IMR-90 (cell line): ENCODE data around the gene EMP1. TPM values are rescaled to one million over a fixed set of nuclear protein-coding genes. Genes with fewer than 3 reads are reported as not detected.

ENCODE experiments used
- ATAC-seq: fragments of 200-7000 bp; cut with Tn5 transposase; 2 replicates; pipeline ENCODE4 v1.9.1; 2020; ENCODE audit warnings: low read depth, mild to moderate bottlenecking, moderate library complexity
- BruUV-seq: library from RNA; stranded (reverse); fragments of 400-500 nt; replicated peaks from 2 replicates; lab custom pipeline; 2021; lab: Mats Ljungman, UMichigan
- CTCF ChIA-PET: fragments of 300-600 bp; formaldehyde crosslinking; extraction: SDS; loops from one replicate; lab custom pipeline; 2021; ENCODE audit warnings: antibody characterized with exemption; lab: Yijun Ruan, JAX
- POLR2A ChIA-PET: fragments of 300-600 bp; sonication (Branson Sonifier 250); formaldehyde crosslinking; loops from one replicate; lab custom pipeline; 2022; ENCODE audit warnings: antibody characterized with exemption; ENCODE audit not compliant: unreplicated experiment; lab: Charles Lee
- DNase-seq: peaks from one replicate; pipeline ENCODE4 v3.0.0; 2013
- H2AFZ ChIP-seq: replicated peaks from 2 replicates; pipeline ENCODE3; 2013; ENCODE audit warnings: low read length, mild to moderate bottlenecking; ENCODE audit not compliant: poor library complexity
- H2AK5ac ChIP-seq: 2 replicates; pipeline ENCODE4 v1.6.1; 2013; ENCODE audit warnings: low read depth, low read length, inconsistent platforms
- H2AK9ac ChIP-seq: replicated peaks from 2 replicates; pipeline ENCODE3; 2013; ENCODE audit warnings: mild to moderate bottlenecking, low read depth, low read length, moderate library complexity; ENCODE audit not compliant: poor library complexity
- H2BK120ac ChIP-seq: 2 replicates; pipeline ENCODE4 v1.6.1; 2013; ENCODE audit warnings: low read depth, low read length, inconsistent platforms
- H2BK15ac ChIP-seq: 3 replicates; pipeline ENCODE4 v1.6.1; 2013; ENCODE audit warnings: low read depth, low read length, inconsistent platforms
- H2BK20ac ChIP-seq: 2 replicates; pipeline ENCODE4 v1.6.1; 2013; ENCODE audit warnings: low read depth, mild to moderate bottlenecking, inconsistent platforms, low read length, moderate library complexity
- H2BK5ac ChIP-seq: 2 replicates; pipeline ENCODE4 v1.6.1; 2013; ENCODE audit warnings: mild to moderate bottlenecking, low read depth, low read length, inconsistent platforms; ENCODE audit not compliant: poor library complexity, severe bottlenecking
- H3K14ac ChIP-seq: replicated peaks from 2 replicates; pipeline ENCODE4 v1.6.1; 2013; ENCODE audit warnings: low read depth, low read length, inconsistent platforms
- H3K18ac ChIP-seq: 2 replicates; pipeline ENCODE4 v1.6.1; 2013; ENCODE audit warnings: low read depth, low read length, control low read depth
- H3K23ac ChIP-seq: 2 replicates; pipeline ENCODE4 v1.6.1; 2013; ENCODE audit warnings: low read depth, low read length, inconsistent platforms
- H3K27ac ChIP-seq: 2 replicates; pipeline ENCODE4 v1.5.1; 2013; ENCODE audit warnings: mild to moderate bottlenecking, control low read depth, low read length; ENCODE audit not compliant: insufficient read depth
- H3K27me3 ChIP-seq: 2 replicates; pipeline ENCODE4 v1.6.1; 2013; ENCODE audit warnings: low read length; ENCODE audit not compliant: control insufficient read depth, insufficient read depth
- H3K36me3 ChIP-seq: 2 replicates; pipeline ENCODE4 v1.6.1; 2013; ENCODE audit warnings: low read length, mixed read lengths; ENCODE audit not compliant: control insufficient read depth, insufficient read depth
- H3K4ac ChIP-seq: 2 replicates; pipeline ENCODE4 v1.6.1; 2013; ENCODE audit warnings: low read depth, low read length, inconsistent platforms
- H3K4me1 ChIP-seq: 2 replicates; pipeline ENCODE4 v1.6.1; 2013; ENCODE audit warnings: low read length, mixed read lengths; ENCODE audit not compliant: control insufficient read depth, insufficient read depth
- H3K4me2 ChIP-seq: 2 replicates; pipeline ENCODE4 v1.6.1; 2013; ENCODE audit warnings: low read depth, mild to moderate bottlenecking, control low read depth, low read length, moderate library complexity
- H3K4me3 ChIP-seq: 2 replicates; pipeline ENCODE4 v1.5.1; 2013; ENCODE audit warnings: low read depth, mild to moderate bottlenecking, control low read depth, low read length, moderate library complexity; ENCODE audit not compliant: insufficient read depth
- H3K56ac ChIP-seq: 2 replicates; pipeline ENCODE4 v1.6.1; 2013; ENCODE audit warnings: low read length, inconsistent platforms; ENCODE audit not compliant: insufficient read depth; ENCODE audit errors: extremely low read depth
- H3K79me1 ChIP-seq, 2 experiments: 2 replicates each; pipeline ENCODE4 v1.6.1; 2013; ENCODE audit warnings: low read length in 2 of 2, inconsistent platforms in 1 of 2, low read depth in 1 of 2
- H3K9ac ChIP-seq: 2 replicates; pipeline ENCODE4 v1.6.1; 2013; ENCODE audit warnings: low read depth, low read length, control low read depth
- H3K9me1 ChIP-seq: 2 replicates; pipeline ENCODE4 v1.6.1; 2013; ENCODE audit warnings: low read length, inconsistent platforms; ENCODE audit not compliant: insufficient read depth
- H3K9me3 ChIP-seq: 2 replicates; pipeline ENCODE4 v1.6.1; 2013; ENCODE audit warnings: low read length; ENCODE audit not compliant: control insufficient read depth, insufficient read depth
- H4K20me1 ChIP-seq: 2 replicates; pipeline ENCODE4 v1.6.1; 2013; ENCODE audit warnings: low read length, inconsistent platforms; ENCODE audit not compliant: insufficient read depth
- H4K5ac ChIP-seq: 2 replicates; pipeline ENCODE4 v1.6.1; 2013; ENCODE audit warnings: mild to moderate bottlenecking, low read depth, low read length, control low read depth
- H4K8ac ChIP-seq, 2 experiments: 2 replicates each; pipeline ENCODE4 v1.6.1; 2013; ENCODE audit warnings: low read depth in 2 of 2, low read length in 2 of 2, control low read depth in 1 of 2, inconsistent platforms in 1 of 2
- H4K91ac ChIP-seq: 2 replicates; pipeline ENCODE4 v1.6.1; 2013; ENCODE audit warnings: low read depth, low read length, inconsistent platforms; ENCODE audit not compliant: insufficient read depth
- BHLHE40 ChIP-seq: fragments of 150-350 bp; IDR thresholded peaks from 2 replicates; pipeline ENCODE4 v1.6.1; 2016; ENCODE audit warnings: mild to moderate bottlenecking, low read depth, low read length
- CEBPB ChIP-seq: IDR thresholded peaks from 2 replicates; pipeline ENCODE4 v1.6.1; 2012; ENCODE audit warnings: low read depth, low read length, improper control_type of control experiment
- CHD1 ChIP-seq: IDR thresholded peaks from 2 replicates; pipeline ENCODE4 v1.6.1; 2012; ENCODE audit warnings: low read depth, low read length, improper control_type of control experiment
- FOS ChIP-seq: fragments of 150-350 bp; IDR thresholded peaks from 2 replicates; pipeline ENCODE4 v1.6.1; 2016; ENCODE audit warnings: low read depth, low read length
- MAFK ChIP-seq: IDR thresholded peaks from 2 replicates; pipeline ENCODE4 v1.6.1; 2012; ENCODE audit warnings: low read depth, low read length, improper control_type of control experiment
- MAZ ChIP-seq: IDR thresholded peaks from 2 replicates; pipeline ENCODE4 v1.6.1; 2012; ENCODE audit warnings: low read depth, mild to moderate bottlenecking, low read length, improper control_type of control experiment, moderate library complexity, borderline replicate concordance
- MXI1 ChIP-seq: IDR thresholded peaks from 2 replicates; pipeline ENCODE4 v1.6.1; 2012; ENCODE audit warnings: low read depth, mild to moderate bottlenecking, low read length, moderate library complexity, borderline replicate concordance
- NFE2L2 ChIP-seq: fragments of 150-350 bp; IDR thresholded peaks from 2 replicates; pipeline ENCODE4 v1.6.1; 2016; ENCODE audit warnings: low read depth, mild to moderate bottlenecking, low read length
- RAD21 ChIP-seq: IDR thresholded peaks from 2 replicates; pipeline ENCODE4 v1.6.1; 2012; ENCODE audit warnings: low read length, improper control_type of control experiment
- RCOR1 ChIP-seq: IDR thresholded peaks from 2 replicates; pipeline ENCODE4 v1.6.1; 2012; ENCODE audit warnings: mild to moderate bottlenecking, low read length, improper control_type of control experiment; ENCODE audit not compliant: insufficient replicate concordance
- RFX5 ChIP-seq: IDR thresholded peaks from 2 replicates; pipeline ENCODE4 v1.8.0; 2012; ENCODE audit warnings: low read depth, mild to moderate bottlenecking, low read length, moderate library complexity
- SMC3 ChIP-seq: fragments of 150-350 bp; IDR thresholded peaks from 2 replicates; pipeline ENCODE4 v1.6.1; 2016; ENCODE audit warnings: low read depth, mild to moderate bottlenecking, antibody characterized with exemption, low read length, moderate library complexity
- WGBS, 2 experiments: methylation state at CpG; one replicate each; pipeline versions ENCODE4 v1.1.5 to v1.1.7; 2013; ENCODE audit warnings: missing lambda C conversion rate in 2 of 2; ENCODE audit not compliant: insufficient read length in 1 of 2; ENCODE audit errors: extremely low coverage in 2 of 2; 5-methylcytosine and 5-hydroxymethylcytosine counted together
- dilution Hi-C: fragments of 300-500 bp; cut with HindIII; formaldehyde crosslinking; loops from one replicate; pipeline ENCODE4 v1.14.3; 2018; ENCODE audit warnings: low sequenced_read_pairs; ENCODE audit not compliant: unreplicated experiment
- in situ Hi-C: fragments of 300-500 bp; cut with MboI; formaldehyde crosslinking; loops from 3 replicates; pipeline ENCODE4 v1.14.3; 2019; ENCODE audit warnings: low sequenced_read_pairs, inconsistent platforms, mixed read lengths
- intact Hi-C: fragments of 100-400 bp; cut with micrococcal nuclease; formaldehyde crosslinking; loops from 2 replicates; pipeline ENCODE4 v1.10.0; 2022
- polyA plus RNA-seq, 3 experiments: library from polyadenylated mRNA; depleted of rRNA; stranded (reverse); fragments of >200 nt; gene quantifications; 2 replicates each; pipeline ENCODE4 v1.2.3, GENCODE V29; 2012; ENCODE audit warnings: low replicate concordance in 1 of 3
- total RNA-seq: library from RNA; depleted of rRNA; stranded (reverse); fragments of >200 nt; gene quantifications from 2 replicates; pipeline ENCODE4 v1.2.3, GENCODE V29; 2012
- TF ChIP-seq, protein P1 (sequence below): fragments of 150-350 bp; IDR thresholded peaks from 2 replicates; pipeline ENCODE4 v1.6.1; 2016; ENCODE audit warnings: low read depth, mild to moderate bottlenecking, low read length, moderate library complexity, borderline replicate concordance
- TF ChIP-seq, protein P2 (sequence below): conservative IDR thresholded peaks from 2 replicates; pipeline ENCODE4 v1.5.1; 2012; ENCODE audit warnings: mild to moderate bottlenecking, low read depth, low read length, improper control_type of control experiment

EMP1 gene
- total and polyA plus RNA-seq, 2 of the 4 experiments (the other 2 are of a cell fraction), result 137 to 201 TPM

DNA sequence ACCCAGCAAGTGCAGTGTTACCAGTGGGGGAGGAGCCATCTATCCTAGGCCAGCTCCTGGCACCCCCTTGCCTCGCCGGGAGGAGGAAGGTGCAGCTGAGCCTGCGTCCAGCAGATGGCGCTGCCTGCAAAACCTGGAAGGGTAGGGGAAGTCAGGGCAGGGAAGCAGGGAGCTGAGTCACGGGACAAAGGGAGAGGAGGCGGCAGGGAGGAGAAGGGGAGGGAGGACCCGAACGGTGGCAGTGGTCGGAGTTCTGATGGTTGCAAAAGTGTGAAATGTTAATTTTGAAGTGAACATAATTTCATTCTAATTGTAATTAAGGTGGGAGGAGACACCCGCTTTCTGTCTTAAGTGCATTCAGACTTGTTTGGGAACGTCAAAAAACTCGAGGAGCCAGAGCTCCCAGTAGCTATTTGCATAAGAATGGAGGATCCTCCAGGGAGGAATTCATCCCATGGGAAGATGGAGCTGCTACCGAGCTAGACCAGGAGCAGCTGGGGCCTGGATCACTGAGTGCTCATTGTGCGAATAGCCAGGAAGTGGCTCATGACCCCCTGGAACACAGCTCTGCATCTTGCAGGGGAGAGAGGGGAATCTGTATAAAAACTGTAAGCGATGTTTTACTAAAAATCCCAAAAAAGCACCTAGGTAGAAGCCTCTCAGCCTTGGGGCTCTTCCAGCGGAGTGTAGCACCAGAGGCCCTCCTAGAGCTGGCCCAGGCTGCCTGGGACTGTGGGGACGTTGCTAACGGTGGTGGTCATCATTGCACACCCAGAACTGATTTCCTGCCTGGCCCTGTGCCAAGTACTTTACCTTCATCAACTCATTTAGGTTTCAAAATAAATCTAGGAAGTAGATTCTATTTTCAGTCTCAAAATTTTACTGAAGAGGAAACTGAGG lies 59.5 kb downstream of the EMP1 start:
- H3K9me1 ChIP-seq, result no peaks in the 10 kb centered on the region
- no peaks in the 10 kb centered on the region for H3K79me1 ChIP-seq
- dilution Hi-C loops (no loop called here), in situ Hi-C loops (no loop called here), intact Hi-C loops (loop anchor here (1.0 to 2.0 kb wide), 3 partner anchors 279 to 910 kb away; no protein-coding TSS in a partner anchor)
- H4K20me1 ChIP-seq, result no peaks in the 10 kb centered on the region
- H3K4me2 ChIP-seq, result peak overlapping the region; percentile 46
- peak overlapping the region; percentile 35; the same call in 1 of the 2 replicates for H3K14ac ChIP-seq
- H2AK5ac ChIP-seq, result no peak overlapping the region
- no TSS peak for BruUV-seq
- H2AFZ ChIP-seq, result peak overlapping the region; percentile 87
- H3K9ac ChIP-seq, result peak overlapping the region; percentile 20; the same call in 1 of the 2 replicates
- H2AK9ac ChIP-seq, result peak overlapping the region; percentile 42
- H3K9me3 ChIP-seq, result no peaks in the 10 kb centered on the region
- ChIA-PET CTCF (interaction anchor here (0.6 to 3.0 kb wide), 20 partner anchors 10 to 1064 kb away, joined by 3 to 18 read pairs (median 3); no protein-coding TSS in a partner anchor), POLR2A (interaction anchor here (0.5 kb wide), 1 partner anchor 50 kb away, joined by 3 read pairs; no protein-coding TSS in a partner anchor)
- H3K18ac ChIP-seq, result peak overlapping the region; percentile 20
- peak overlapping the region; percentile 67 for H3K4ac ChIP-seq
- 25% methylated on average over 4 of the region's 18 CpGs; no CpG with 5 or more reads in 1 of the 2 experiments for WGBS, 2 experiments
- no peak overlapping the region; the same call in 1 of the 2 replicates for H2BK20ac ChIP-seq
- 0 out of 2 replicates have a peak, but pooled peaks cover 2% of the 10 kb centered on the region for H3K27me3 ChIP-seq
- no peak overlapping the region for H2BK5ac ChIP-seq
- H3K23ac ChIP-seq, result no peak overlapping the region
- peak overlapping the region; percentile 41 for H4K91ac ChIP-seq
- peak overlapping the region; percentile 33 for H3K4me3 ChIP-seq
- H3K56ac ChIP-seq, result no peak overlapping the region
- peaks cover 5% of the 10 kb centered on the region for H3K4me1 ChIP-seq
- ATAC-seq (peak; percentile 100), DNase-seq (peak; percentile 92)
- peak overlapping the region; percentile 15; the same call in 1 of the 3 replicates for H2BK15ac ChIP-seq
- no peaks in the 10 kb centered on the region for H3K36me3 ChIP-seq
- H4K8ac ChIP-seq, result peak overlapping the region; percentile 14 to 79; a peak in 2 of 4 replicates
- no peak overlapping the region for H3K27ac ChIP-seq
- peak overlapping the region; percentile 58 for H2BK120ac ChIP-seq
- H4K5ac ChIP-seq, result peak overlapping the region; percentile 70
- peak; percentile 66 for TF ChIP-seq SMC3
- peak; percentile 85 for TF ChIP-seq RAD21
- no peak for TF ChIP-seq CEBPB
- TF ChIP-seq FOS, result 0 out of 2 replicates have a peak, but pooled peaks have one; percentile 8
- TF ChIP-seq MXI1, result no peak
- peak; percentile 51 for TF ChIP-seq NFE2L2
- no peak for TF ChIP-seq RFX5
- TF ChIP-seq, protein P1, sequence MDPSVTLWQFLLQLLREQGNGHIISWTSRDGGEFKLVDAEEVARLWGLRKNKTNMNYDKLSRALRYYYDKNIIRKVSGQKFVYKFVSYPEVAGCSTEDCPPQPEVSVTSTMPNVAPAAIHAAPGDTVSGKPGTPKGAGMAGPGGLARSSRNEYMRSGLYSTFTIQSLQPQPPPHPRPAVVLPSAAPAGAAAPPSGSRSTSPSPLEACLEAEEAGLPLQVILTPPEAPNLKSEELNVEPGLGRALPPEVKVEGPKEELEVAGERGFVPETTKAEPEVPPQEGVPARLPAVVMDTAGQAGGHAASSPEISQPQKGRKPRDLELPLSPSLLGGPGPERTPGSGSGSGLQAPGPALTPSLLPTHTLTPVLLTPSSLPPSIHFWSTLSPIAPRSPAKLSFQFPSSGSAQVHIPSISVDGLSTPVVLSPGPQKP, result no peak
- peak; percentile 95 for TF ChIP-seq MAZ
- TF ChIP-seq CHD1, result no peak
- TF ChIP-seq MAFK, result no peak
- peak; percentile 85 for TF ChIP-seq BHLHE40
- TF ChIP-seq, protein P2, sequence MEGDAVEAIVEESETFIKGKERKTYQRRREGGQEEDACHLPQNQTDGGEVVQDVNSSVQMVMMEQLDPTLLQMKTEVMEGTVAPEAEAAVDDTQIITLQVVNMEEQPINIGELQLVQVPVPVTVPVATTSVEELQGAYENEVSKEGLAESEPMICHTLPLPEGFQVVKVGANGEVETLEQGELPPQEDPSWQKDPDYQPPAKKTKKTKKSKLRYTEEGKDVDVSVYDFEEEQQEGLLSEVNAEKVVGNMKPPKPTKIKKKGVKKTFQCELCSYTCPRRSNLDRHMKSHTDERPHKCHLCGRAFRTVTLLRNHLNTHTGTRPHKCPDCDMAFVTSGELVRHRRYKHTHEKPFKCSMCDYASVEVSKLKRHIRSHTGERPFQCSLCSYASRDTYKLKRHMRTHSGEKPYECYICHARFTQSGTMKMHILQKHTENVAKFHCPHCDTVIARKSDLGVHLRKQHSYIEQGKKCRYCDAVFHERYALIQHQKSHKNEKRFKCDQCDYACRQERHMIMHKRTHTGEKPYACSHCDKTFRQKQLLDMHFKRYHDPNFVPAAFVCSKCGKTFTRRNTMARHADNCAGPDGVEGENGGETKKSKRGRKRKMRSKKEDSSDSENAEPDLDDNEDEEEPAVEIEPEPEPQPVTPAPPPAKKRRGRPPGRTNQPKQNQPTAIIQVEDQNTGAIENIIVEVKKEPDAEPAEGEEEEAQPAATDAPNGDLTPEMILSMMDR, result peak; percentile 98
- TF ChIP-seq RCOR1, result peak; percentile 31
